Testis (tissue), 3 donors: ENCODE data around the gene PMEPA1. TPM values are rescaled to one million over a fixed set of nuclear protein-coding genes. Genes with fewer than 3 reads are reported as not detected.

ENCODE experiments used
- DNase-seq: peaks from one replicate; pipeline ENCODE4 v3.0.0-alpha.2; 2019
- H3K27ac ChIP-seq, 2 donors: fragments of 200-600 bp; sonication (generic); one replicate each; pipeline ENCODE4 v1.5.1; 2019
- H3K27me3 ChIP-seq: fragments of 200-600 bp; sonication (generic); one replicate; pipeline ENCODE4 v1.5.1; 2019
- H3K36me3 ChIP-seq: fragments of 200-600 bp; sonication (generic); one replicate; pipeline ENCODE4 v1.5.1; 2017; ENCODE audit warnings: low read depth; ENCODE audit errors: missing control alignments
- H3K4me1 ChIP-seq: fragments of 200-600 bp; sonication (generic); one replicate; pipeline ENCODE4 v1.5.1; 2019
- H3K4me3 ChIP-seq, 2 donors: fragments of 200-600 bp; sonication (generic); one replicate each; pipeline ENCODE4 v1.5.1; 2017 to 2019
- H3K9me3 ChIP-seq: fragments of 200-600 bp; sonication (generic); one replicate; pipeline ENCODE4 v1.5.1; 2017
- POLR2A ChIP-seq: fragments of 450-650 bp; IDR thresholded peaks from one replicate; pipeline ENCODE4 v1.6.1; 2017; ENCODE audit warnings: antibody characterized with exemption, mild to moderate bottlenecking, moderate library complexity
- WGBS, 2 donors: methylation state at CpG; one replicate each; pipeline ENCODE4 v1.1.5; 2018; 5-methylcytosine and 5-hydroxymethylcytosine counted together
- intact Hi-C: fragments of 100-400 bp; cut with DNase I; formaldehyde crosslinking; loops from one replicate; pipeline ENCODE4 v1.15.1; 2023; ENCODE audit warnings: low total_unique reads
- polyA plus RNA-seq: library from polyadenylated mRNA; stranded (reverse); fragments of 350-450 nt; fragmentation: Illumina TruSeq; extraction: RNeasy Lipid Tissue Mini Kit (QIAGEN cat#74804); gene quantifications from one replicate; pipeline ENCODE4 v1.2.3, GENCODE V29; 2014; ENCODE audit warnings: low read depth, low replicate concordance; ENCODE audit not compliant: insufficient read depth
- total RNA-seq, 2 donors: library from RNA; depleted of rRNA; stranded (reverse); fragments of >200 nt; gene quantifications; one replicate each; pipeline ENCODE4 v1.2.3, GENCODE V29; 2016
- TF ChIP-seq, protein P1 (sequence below), 3 experiments: fragments of 450-650 bp in 2 of 3; fragments of 200-600 bp in 1 of 3; sonication (generic) in 1 of 3; IDR thresholded peaks; one replicate each; pipeline ENCODE4 v1.5.1; 2016 to 2019; ENCODE audit warnings: antibody characterized with exemption in 3 of 3, mild to moderate bottlenecking in 2 of 3, moderate library complexity in 1 of 3

PMEPA1 gene
- total and polyA plus RNA-seq, 3 donors from 2014 or later, result 8.1 to 16.8 (median 12.1) TPM

DNA sequence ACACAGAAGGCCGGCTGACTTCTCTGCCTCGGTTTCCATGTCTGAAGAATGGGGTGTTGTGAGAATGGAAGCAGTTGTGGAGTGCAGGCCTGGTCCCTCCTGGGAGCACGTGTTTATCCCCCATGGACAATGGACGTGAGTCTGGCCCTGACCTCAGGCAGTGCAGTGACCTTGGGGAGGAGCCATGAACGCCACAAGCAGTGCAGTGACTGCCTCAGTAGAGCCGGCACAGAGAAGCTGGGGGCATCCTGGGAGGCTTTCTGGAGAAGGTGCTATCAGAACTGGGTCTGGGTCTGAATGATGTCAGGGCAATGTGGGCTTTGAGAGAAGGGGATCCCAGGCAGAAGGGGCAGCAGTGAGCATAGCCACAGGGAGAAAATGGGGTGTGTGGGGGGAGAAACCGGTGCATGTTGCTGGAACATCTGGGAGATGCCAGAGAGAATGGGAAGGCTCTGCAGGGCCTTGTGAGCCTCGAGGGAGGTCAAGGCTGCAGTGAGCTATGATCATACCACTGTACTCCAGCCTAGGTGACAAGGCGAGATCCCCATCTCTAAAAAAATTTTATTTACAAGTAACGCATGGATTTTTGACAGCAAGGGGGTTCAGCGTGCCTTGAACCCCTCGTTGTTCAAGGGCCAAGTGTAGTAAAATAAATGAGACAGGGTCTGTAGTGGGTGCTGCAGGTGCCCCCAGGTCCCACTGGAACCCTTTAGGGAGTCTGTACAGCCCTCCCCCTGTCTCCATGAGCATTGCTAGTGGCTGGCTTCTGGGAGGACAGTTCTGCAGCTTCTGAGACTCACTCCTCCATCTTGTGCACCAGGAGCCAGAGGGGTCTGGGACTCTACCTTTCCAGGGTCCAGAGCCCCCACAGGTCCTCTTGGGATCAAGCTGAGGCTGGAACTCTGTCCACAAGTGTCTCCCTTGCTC, 62.5 kb downstream of the PMEPA1 start:
- Histone ChIP-seq H3K36me3 (no peaks in the 10 kb centered on the region), H3K9me3 (no peaks in the 10 kb centered on the region), H3K27me3 (no peaks in the 10 kb centered on the region), H3K27ac (no peak overlapping the region), H3K4me1 (no peaks in the 10 kb centered on the region), H3K4me3 (no peak overlapping the region)
- intact Hi-C loops, result no loop called here
- DNase-seq, result no peak
- TF ChIP-seq POLR2A, result no peak
- TF ChIP-seq, protein P1, sequence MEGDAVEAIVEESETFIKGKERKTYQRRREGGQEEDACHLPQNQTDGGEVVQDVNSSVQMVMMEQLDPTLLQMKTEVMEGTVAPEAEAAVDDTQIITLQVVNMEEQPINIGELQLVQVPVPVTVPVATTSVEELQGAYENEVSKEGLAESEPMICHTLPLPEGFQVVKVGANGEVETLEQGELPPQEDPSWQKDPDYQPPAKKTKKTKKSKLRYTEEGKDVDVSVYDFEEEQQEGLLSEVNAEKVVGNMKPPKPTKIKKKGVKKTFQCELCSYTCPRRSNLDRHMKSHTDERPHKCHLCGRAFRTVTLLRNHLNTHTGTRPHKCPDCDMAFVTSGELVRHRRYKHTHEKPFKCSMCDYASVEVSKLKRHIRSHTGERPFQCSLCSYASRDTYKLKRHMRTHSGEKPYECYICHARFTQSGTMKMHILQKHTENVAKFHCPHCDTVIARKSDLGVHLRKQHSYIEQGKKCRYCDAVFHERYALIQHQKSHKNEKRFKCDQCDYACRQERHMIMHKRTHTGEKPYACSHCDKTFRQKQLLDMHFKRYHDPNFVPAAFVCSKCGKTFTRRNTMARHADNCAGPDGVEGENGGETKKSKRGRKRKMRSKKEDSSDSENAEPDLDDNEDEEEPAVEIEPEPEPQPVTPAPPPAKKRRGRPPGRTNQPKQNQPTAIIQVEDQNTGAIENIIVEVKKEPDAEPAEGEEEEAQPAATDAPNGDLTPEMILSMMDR (IDR thresholded peaks at IDR 0.05), result no peak
- WGBS, 2 donors, result 77 to 84% methylated on average over 10 to 12 of the region's 12 CpGs

DNA sequence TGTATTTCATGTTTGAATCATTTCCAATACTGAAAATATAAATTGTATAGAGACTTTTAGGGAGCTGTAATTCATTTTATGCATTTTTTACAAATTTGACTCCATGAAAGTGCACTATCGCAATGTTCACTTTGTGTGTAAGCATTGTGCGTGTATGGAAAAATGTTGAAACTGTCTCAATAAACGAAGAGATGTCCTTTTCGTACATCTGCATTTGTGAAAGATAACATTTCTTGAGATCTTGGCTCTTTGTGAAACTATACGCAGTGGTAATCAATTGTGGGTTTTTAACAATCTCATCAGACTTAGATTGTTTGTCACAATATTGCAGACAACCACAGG, 70.9 kb downstream of the PMEPA1 start:
- WGBS, 2 donors, result 79 to 92% methylated on average over 5 of the region's 5 CpGs
- TF ChIP-seq, protein P1 (IDR thresholded peaks at IDR 0.05), result no peak
- TF ChIP-seq POLR2A, result no peak
- intact Hi-C loops, result no loop called here
- no peaks in the 10 kb centered on the region for H3K27me3 ChIP-seq
- H3K9me3 ChIP-seq, result no peaks in the 10 kb centered on the region
- no peak overlapping the region for H3K27ac ChIP-seq
- DNase-seq, result no peak
- H3K4me3 ChIP-seq, result no peak overlapping the region
- H3K4me1 ChIP-seq, result no peaks in the 10 kb centered on the region
- H3K36me3 ChIP-seq, result no peaks in the 10 kb centered on the region

DNA sequence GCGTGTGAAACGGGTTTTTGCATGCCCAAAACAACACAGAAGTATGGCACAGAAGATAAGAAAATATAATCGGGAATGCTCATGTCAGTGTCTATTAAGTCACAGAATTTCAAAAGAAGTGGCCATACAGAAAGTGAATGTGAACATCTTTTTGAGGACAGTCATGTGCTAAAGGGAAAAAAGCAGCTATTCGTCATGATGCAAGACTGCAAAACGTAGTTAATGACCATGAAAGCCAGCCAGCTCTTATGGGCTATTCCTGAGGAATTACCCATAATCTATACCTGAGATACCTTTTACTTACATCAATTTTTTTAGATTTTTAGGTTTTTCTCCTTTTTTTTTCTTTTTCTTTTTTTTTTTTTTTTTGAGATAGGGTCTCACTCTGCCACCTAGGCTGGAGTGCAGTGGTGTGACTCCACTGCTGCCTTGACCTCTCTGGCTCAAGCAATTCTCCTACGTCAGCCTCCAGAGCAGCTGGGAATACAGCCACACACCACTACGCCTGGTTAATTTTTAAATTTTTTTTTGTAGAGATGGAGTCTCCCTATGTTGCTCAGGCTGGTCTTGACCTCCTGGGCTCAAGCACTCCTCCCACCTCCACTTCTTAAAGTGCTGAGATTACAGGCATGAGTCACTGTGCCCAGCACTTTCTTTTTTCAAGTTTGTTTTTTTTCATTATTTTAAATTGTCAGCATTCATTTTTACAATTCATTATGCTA, 71.5 kb downstream of the PMEPA1 start:
- TF ChIP-seq, protein P1 (IDR thresholded peaks at IDR 0.05), result no peak
- TF ChIP-seq POLR2A, result no peak
- WGBS, 2 donors, result 71 to 72% methylated on average over 7 of the region's 7 CpGs
- Histone ChIP-seq H3K9me3 (no peaks in the 10 kb centered on the region), H3K4me1 (no peaks in the 10 kb centered on the region), H3K4me3 (no peak overlapping the region), H3K36me3 (no peaks in the 10 kb centered on the region), H3K27ac (no peak overlapping the region), H3K27me3 (no peaks in the 10 kb centered on the region)
- no peak for DNase-seq
- intact Hi-C loops, result no loop called here

DNA sequence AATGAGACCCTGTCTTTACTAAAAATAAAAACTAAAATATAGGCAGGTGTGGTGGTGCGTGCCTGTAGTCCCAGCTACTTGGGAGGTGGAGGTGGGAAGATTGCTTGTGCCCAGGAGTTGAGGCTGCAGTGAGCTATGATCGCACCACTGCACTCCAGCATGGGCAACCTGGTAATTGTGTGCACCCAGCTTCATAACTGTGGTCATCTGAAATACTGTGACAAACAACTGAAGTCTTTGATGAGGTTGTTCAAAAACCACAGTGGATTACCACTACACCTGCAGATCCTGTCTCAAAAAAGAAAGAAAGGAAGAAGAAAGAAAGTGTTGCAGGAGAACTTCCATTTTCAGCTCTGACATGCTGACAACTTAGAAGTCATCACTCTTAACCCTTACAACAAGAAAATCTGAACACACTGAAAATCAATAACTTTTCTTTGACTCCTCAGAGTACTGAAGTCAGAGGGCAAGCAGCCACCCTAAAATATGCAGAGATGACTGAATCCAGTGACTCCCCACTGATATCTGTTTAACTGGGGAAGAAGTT, 75.8 kb downstream of the PMEPA1 start:
- 87 to 94% methylated on average over 2 of the region's 2 CpGs for WGBS, 2 donors
- Histone ChIP-seq H3K36me3 (no peaks in the 10 kb centered on the region), H3K9me3 (no peaks in the 10 kb centered on the region), H3K27me3 (no peaks in the 10 kb centered on the region), H3K27ac (no peak overlapping the region), H3K4me3 (no peak overlapping the region), H3K4me1 (no peaks in the 10 kb centered on the region)
- no peak for TF ChIP-seq POLR2A
- TF ChIP-seq, protein P1 (IDR thresholded peaks at IDR 0.05), result no peak
- DNase-seq, result no peak
- intact Hi-C loops, result no loop called here
